ENCODE results near the gene LRMDA.
A peak's percentile ranks its signal among the peaks of the same experiment; 100 is the strongest.
"Not testable (repeated sequence)": the region's sequence is repeated elsewhere in the genome, so short reads cannot be mapped to it uniquely, and the experiment has no call there.

LRMDA gene

DNA sequence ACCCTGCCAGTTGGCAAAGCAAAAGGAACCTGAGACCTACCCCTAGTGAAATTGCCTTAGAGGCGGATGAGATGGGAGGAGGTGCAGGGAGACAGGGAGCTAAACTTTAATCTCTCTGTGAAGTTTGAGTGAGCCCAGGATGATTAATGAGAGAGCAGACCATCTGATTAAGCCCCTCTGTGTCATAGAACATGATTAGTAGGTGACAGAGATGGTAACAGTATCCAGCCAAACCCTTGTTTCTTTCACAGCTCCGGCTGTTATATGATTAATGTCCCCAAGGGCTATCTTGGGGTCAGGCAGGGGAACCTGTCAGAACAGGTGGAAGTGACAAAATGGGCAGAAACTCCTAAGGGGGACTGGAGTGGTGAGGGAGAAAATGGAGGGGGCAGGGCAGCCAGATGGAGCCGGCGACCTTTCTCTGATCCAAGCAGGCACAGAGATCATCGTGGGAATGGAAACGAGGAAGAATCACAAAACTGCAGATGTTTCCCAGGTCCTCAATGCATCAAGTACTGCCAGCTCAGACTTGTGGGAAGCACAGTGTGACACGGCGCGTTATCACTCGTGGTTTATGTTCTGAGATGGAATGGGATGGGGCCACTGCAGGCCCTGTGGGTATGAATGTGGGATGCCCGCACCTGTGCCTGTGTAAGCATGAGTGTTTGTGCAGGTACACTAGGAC lies 684.2 kb downstream of the LRMDA start:
- peak; percentile 45 for DNase-seq

GRCh38 chr10:76116523-76116922 lies 685.1 kb downstream of the LRMDA start:
- no peak for DNase-seq

DNA sequence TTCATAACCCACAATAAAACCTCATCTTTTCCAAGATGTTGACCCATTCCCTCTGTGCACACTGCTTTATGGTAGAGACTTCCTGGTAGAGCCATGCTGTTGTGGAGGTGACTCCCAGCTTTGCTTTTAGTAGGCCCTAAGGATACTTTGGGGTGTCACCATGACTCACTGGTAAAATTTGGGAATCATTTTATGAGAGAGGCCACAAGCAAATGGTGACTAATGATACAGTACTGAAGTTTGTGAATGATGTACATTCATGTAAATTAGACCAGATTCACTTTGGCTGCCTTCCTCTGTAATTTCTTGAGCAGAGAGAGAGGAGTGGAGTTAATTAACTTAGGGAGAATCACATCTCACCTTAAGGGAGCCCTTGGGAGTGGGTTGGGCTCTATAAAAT lies 686.5 kb downstream of the LRMDA start:
- no peak for DNase-seq

GRCh38 chr10:76119036-76119435 lies 687.6 kb downstream of the LRMDA start:
- DNase-seq, result peak; percentile 56

GRCh38 chr10:76119515-76119914 lies 688.1 kb downstream of the LRMDA start:
- no peak for DNase-seq

DNA sequence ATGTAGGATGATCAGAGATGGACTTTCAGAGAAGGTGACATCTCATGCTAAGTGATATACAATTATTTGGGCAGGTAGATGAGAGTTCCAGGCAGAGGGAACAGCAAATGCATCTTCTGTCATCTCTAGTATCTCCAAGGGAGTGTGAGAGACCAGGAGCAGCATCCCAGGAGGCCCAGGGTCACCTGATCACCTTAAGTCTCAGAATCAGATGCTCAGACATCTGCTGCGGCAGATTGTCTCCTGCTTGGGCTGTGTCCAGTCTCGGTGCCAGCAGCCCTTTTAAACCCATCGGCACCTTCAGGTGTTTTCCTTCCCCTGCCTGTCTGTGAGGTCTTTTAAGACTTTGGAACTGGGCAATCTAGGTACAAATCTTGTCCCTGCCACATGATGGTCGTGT lies 690.6 kb downstream of the LRMDA start:
- DNase-seq, result no peak

GRCh38 chr10:76124280-76124679 lies 692.9 kb downstream of the LRMDA start:
- no peak for DNase-seq

- DNase-seq, result no peak
Observed at GRCh38 chr10:76125900-76126299, 694.5 kb downstream of the LRMDA start.

DNA sequence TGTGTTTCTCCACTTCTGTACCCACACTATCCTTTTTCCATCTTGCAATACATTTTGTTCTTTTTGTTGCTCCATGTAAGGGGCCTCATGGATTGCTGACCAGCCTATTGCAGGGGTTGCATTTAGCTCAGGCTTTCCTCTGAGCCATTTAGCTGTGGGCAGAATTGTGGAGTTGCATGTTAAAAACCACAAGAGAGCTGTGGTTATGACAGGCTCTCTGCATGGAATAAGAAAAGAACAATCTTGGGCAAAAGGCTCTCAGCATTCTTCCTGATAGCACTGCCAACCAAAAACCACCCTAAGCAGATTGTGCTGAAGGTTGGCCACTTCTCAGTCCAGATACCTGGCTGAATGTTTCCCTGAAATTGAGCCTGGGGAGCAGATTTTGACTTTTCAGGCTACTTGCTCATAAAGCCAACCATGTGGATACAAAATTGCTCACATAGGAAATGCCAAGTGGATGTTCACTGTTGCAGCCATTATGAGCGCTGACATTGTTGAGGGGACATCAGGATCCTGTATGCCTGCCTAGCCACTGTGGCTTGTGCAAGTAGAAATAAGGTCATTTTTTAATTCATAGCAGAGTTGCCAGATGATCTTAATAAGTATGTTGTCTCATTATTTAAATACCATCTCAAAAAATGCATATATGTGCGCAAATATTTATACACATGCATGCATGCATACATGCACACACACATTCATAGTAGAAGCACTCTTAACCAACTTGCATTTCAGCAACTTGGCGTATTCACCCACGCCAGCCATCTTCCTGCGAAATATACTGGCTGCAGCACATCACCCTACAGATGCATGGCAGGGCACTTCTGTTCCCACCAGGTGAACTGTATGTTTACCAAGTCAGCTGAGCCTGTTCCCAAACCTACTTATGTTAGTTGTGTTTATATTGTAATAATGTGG lies 695.4 kb downstream of the LRMDA start:
- DNase-seq, result no peak

DNA sequence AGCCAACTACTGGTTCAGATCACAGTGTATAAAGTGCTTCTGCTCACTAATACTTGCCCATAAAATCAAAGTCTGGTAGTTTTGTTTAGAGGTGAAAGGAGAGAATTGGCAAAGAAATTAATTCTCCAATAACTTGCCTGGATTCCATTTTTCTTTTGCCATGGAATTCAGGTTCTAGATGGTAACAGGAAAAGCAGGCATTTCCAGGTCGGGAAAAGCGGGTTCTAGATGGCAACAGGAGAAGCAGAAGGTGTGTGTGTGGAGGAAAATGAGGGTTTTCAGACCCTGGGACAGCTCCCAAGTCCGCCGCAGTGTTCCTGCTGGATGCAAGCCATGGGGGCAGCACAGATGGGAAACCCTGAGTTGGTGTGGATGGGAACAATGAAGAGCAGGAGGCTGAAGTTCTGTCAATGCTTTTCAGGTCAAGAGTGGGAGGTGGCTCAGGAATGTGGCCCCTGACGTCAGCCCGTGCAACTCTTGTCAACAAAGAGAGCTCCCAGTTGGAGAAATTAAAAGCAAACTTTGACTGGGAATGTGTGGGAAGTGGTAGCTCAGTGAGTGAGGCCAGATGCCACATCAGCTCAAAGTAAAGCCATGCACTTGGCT lies 696.7 kb downstream of the LRMDA start:
- no peak for DNase-seq

- DNase-seq, result no peak
Observed at GRCh38 chr10:76129213-76129612, 697.8 kb downstream of the LRMDA start.

DNA sequence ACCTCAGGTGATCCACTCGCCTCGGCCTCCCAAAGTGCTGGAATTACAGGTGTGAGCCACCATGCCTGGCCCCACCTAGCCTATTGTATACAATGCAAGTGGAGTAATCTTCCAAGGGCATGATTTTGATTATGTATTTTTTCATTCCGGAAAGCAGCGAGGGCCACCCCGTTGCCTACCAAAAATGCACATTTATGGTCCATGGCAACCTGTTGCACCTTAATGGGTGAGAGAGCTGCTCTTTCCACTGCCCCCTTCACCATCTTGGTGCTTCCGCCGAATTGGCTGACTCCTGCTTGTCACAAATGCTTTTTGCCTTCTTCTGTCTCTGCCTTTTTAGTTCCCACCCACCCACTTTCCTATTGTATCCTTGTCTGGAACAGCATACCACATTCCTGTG lies 699.5 kb downstream of the LRMDA start:
- no peak for DNase-seq

DNA sequence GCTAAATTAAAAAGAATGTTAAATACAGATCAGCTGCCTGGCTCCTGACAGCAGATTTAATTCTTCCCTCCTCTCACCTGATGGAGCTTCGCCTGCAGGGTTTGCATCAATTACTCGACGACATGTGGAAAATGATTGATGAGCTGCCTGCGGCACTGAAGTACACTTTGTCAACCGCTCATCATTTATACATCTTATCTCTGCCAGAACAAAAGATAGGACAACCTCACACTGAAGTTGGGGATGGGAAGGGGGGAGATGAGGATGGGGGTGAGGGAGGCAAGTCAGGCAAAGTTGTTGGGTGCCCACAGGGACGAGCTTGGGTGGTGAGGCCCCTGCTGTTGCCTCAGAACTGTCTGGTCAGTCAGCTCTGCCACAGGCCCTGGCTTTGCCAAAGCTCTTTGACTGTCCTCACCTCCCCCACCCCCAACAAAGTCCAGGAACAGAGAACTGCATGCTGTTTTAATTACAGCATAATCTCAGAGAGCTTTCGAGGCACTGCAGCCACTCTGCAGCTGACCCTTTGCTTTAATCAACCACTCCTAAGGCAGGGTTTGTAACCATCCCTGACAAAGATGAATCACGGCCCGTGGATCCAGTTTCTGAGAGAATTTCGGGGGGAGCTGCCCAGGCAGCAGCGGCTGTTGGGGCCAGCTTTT lies 702.3 kb downstream of the LRMDA start:
- DNase-seq, result no peak

DNA sequence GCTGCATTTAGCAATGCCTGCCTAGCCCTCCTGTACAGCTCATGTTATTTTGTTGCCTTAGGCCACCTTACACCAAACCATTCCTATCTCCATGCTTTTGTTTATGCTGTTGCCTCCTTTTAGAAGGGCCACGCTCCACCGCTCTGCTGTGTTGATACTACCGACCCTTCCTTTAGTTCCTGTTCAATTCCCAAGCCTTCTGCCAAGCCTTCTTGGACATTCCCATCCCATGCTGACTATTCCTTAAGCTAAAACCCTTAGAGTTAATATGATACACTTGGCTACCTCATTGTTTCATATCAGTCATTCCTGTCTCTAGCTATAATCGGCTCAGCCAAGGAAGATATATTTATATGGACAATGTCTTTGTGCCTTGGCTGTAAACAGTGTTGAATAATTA lies 705.5 kb downstream of the LRMDA start:
- DNase-seq, result no peak

DNA sequence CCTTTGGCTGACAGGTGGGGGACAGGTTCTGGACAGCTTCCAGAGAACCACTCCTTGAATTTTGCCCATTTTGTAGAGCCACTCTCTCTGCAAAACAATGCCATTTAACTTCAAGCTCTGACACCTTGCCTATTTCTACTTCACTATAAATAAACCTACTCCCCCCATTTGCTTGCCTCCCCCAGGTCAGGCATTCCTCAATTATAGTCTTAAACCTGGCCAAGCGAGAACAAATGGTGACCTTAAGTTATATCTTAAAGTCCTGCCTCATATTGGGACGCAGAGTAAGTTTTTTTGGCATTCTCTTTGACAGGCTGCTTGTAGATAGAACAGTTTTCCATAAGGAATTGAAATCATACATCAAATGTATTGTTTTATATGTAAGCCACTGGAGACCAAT lies 706.9 kb downstream of the LRMDA start:
- DNase-seq, result no peak

DNA sequence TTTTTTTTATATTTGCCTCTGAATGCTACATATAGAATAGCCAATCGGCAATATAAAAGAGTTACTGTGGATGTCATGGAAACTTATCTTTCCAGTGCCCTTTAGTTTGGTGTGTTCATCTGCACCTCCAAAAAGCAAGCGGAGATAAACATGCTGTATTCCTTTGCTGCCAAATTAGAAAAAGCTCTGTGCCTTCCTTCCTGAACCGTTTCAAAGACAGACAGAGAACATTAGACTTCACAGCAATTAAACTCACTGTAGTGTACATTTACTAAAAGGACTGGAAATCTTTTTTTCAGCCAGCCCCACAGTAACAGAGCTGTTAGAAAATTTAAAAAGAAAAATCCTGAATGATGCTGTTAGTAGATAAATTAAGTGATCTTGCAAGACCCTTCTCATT lies 707.5 kb downstream of the LRMDA start:
- DNase-seq, result no peak

GRCh38 chr10:76139431-76139830 lies 708.0 kb downstream of the LRMDA start:
- no peak for DNase-seq

GRCh38 chr10:76141376-76141775 lies 710.0 kb downstream of the LRMDA start:
- DNase-seq, result no peak

DNA sequence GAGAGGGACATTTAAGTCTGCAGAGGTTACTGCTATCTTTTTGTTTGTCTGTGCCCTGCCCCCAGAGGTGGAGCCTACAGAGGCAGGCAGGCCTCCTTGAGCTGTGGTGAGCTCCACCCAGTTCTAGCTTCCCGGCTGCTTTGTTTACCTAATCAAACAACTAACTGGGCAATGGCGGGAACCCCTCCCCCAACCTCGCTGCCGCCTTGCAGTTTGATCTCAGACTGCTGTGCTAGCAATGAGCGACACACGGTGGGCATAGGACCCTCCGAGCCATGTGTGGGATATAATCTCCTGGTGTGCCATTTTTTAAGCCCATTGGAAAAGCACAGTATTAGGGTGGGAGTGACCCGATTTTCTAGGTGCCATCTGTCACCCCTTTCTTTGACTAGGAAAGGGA lies 716.8 kb downstream of the LRMDA start:
- DNase-seq, result not testable (repeated sequence)

GRCh38 chr10:76149182-76149581 lies 717.8 kb downstream of the LRMDA start:
- no peak for DNase-seq

- no peak for DNase-seq
Observed at GRCh38 chr10:76149602-76150138, 718.2 kb downstream of the LRMDA start.

GRCh38 chr10:76150139-76150875 lies 718.9 kb downstream of the LRMDA start:
- peak; percentile 87 for DNase-seq

Data from eye (tissue), 1 donor.